GM19328 (cell line): Measurements from ENCODE around the gene CCDC78.

Experiments used
- ATAC-seq: cut with Tn5 transposase; IDR thresholded peaks from one replicate; pipeline ENCODE4 v1.9.1; 2021; ENCODE audit warnings: mild to moderate bottlenecking, moderate library complexity; ENCODE audit not compliant: unreplicated experiment

Gene CCDC78

DNA sequence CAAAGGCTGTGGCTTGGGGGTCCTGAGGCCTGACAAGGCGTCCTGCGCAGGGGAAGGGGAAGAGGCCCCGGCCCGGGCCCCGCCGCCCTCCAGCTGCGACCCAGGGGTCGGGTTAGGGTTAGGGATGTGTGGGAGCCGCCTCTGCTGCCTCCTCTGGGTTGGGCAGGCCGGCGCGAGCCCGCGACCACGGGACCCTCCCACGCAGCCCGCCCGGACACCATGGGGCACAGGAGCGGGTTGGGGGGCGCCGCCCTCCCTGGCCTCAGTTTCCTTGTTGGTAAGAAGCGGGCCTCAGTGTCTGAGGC lies 14.2 kb upstream of the CCDC78 start:
- no peak for ATAC-seq

DNA sequence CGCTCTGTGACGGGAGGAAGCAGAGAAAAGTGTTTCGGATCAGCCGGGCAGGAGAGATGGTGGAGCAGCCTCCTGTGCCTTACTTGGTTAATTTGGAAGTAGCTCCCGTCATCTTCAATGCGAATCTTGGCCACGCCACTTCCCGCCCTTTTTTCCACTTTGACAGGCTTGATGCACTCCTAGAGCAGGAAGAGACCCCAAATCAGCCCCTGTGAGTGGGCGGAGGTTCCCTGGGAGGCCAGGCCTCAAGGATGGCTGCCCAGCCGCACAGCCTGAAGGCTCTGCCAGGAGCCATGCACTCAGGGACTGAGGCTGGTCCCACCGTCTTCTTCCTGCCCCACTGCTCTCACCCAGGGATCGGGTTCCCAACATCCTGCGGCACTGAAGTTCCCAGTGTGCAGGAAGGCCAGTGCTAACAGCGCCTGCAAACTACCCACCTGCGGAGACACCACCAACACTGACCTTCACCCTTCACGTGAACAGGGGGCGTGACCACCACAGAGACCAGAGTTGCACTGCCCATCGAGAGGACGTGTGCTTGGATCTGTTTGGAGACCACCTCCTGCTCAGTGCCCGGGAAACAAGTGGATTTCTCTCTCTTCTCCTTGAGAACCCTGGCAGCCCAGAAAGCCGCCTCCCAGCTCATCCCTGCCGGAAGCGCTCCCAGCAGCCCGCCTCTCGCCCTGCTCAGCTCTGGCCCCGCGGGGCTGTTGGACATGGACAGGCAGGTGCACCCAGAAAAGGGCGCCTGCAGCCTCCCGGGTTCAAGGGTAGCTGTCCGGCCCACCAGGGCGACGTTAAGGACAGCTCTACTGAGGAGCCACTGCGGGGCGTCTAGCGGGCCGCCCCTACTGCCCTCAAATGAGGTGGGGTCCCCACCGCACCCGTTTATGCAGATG lies 13.6 kb upstream of the CCDC78 start:
- no peak for ATAC-seq

DNA sequence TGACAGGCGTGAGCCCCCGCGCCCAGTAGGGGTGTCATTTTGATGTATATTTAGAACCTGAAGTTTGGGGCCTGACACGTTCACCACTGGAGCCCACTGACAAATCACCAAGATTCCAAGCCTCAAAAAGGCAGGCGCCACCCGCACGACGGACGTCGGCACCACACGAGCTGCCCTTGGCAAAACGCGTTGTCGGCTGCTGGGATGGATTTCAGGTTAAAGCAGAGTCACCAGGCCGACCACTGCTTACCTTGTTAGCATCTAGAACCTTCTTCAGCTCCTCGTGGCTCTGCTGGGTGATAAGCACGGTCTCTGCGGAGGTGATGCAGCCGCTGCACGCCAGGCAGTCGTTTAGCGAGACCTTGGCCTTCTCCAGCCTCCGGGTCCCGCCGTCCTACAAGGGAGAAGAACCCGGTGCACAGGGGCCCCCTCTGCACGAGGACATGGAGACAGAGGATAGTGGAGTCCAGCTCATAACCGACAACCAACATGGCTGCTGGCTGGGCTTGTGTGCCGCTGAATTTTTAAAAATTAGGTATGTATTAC lies 10.8 kb upstream of the CCDC78 start:
- no peak for ATAC-seq

DNA sequence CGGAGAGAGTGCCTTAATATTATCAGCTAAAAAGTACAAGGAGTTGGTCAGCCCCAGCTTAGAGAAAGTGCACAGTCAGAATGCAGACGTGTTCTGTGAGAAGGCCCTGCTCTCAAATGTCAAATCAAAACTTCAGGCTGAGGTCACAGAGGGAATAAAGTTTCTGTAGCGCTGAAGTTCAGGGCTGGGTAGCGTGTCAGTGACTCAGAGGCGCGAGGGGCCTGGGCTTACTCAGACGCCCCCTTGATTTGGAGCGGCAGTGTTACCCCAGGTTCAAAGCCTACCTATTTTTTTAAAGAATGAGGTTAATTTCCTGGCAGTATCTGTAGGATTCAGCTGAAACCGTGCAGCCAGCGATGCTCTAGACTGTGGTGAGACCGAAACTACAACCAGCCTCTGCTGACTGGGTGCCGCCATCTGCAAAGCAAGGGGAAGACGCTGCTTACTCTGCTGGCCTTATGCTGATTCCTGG lies 9.8 kb upstream of the CCDC78 start:
- no peak for ATAC-seq

DNA sequence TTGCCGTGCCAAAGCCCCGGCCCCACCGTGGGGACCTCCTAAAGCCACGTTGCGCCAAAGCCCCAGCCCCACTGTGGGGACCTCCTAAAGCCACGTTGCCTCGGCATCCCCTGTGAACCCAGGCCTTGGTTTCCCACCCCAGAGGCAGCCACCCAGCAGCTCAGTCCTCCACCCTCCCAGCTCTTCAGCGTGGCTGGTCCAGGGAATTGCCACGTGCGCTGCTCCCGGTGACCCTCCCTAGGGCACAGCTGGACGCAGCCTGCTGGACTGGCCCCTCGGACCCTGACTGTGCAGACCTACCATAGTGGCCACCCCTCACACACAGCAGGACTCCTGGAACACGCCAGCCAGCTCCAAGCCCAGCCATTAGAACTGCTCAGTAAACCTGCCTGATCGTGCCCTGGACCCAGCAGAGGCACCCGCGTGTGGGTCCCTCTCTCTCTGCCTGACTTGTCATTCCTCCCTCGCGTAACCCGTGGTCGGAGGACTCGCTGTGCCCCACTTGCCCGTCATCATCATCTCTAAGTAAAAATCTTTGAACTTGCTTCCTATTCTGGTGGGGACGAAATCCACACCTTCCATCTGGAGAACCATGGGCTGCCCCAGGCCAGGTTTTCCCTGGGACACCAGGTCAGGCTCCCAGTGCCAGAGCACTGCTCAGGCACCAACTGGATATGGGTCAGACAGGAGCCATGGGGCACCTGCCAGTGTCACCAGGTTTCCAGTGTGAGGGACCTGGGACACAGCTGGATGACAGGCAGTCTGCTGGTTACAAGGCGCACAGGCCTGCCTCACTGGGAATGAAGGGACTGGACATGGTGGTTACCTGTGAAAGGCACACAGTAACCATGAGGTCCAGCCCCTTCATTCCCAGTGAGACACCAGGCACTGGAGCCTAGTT lies 9.0 kb upstream of the CCDC78 start:
- ATAC-seq, result no peak

DNA sequence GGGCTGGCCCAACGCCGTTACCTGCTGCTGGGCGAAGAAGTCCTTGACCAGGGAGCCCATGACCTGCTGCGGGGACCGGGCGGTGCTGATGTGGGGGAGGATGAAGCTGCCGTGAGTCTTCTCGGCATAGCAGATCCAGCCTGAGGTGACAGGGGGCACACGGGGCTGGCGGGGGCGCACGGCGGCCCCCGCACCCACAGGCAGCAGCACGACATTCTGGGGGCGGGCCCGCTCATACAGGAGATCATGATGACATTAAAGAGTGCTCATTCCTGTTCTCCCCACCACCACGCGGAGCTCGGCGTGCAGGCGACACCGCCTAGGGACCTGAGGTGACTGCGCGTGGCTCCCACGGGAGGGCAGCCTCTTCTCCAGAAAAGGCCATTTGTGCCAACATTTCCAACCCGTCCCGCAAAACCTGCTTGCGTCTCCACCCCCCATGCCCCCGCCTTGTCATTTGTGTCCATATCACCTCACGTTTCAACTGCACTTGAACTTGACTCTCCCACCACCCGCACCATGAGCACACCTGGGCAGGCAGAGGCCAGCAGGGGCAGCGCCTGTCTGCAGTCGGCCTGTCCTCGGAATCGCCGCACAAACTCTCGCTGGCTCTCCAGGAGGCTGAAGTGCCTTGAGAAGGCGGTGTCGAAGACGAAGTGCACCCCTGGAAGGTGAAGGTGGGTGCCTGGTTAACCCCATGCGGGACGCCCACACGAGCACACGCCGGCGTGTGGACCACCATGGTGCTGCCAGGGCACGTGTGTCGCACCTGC lies 8.2 kb upstream of the CCDC78 start:
- ATAC-seq, result no peak

DNA sequence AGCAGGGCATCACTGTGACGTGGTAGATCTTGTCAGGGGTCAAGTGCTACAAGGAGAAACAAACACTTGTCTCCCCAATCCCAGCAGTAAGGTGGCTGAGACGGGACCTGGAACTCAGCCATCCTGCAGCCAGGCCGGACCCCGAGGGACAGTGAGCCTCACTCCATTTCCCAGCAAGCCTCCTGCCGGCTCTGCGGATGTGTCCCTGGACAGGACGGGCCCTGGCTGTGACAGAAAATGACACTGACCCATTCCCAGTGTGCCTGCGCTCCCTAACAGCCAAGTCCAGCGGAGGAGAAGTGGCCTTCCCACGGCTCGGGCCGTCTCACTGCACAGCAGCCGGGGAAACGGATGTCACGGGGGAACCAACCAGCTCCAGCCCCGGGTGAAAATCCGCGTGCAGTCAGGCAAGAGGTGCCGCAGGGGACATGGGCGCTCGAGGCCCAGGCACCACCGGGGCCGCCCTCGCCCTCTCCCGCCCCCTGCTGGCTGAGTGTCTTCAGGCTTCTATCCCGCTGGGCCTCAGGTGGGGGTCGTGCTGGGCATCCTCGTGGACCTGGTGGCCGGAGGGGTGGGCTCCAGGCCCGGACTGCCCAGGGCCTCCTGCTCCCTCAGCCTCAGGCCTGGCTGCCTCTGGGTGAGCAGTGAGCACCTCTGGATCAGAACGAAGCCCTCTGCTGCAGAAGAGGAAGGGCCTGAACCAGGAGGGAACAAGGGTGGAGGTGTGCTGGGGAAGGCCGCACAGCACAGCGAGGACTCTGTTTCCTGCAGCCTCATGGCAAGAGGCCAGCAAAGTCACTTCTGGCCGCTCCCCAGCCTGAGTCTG lies 7.4 kb upstream of the CCDC78 start:
- no peak for ATAC-seq

DNA sequence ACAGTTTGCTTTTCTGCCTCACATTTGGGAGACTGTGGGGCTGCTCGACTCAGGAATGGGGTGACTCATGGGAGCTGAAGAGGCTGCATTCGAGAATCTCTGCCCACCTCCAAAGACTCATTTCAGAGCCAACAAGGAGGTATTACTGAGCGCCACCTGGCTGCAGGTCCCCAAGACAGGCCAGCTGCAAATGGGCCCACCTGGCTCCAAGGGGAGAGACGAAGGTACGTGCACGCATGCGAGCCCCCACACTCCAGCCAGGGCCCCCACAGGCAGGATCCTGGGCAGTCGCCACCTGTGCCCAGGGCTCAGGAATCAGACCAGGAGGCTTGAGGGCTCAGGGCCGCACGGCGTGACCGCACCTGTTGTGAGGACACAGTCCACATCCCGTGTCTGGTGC lies 6.7 kb upstream of the CCDC78 start:
- no peak for ATAC-seq

DNA sequence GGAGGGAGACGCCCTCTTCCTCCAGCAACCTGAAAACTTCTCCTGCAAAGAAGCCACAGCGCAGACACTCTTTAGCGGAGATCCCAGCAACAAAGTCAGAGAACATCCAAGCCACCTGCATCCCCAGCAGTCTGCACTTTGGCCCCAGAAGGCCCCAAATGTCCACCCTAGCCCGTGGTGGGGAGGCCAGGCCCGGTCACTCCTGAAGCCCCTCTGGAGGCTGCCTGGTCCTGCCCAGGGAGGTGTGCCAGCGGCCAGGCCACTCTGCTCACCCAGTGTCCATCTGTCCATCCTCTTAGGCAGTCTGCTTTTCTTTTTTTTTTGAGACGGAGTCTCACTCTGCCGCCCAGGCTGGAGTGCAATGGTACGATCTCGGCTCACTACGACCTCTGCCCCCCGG lies 6.1 kb upstream of the CCDC78 start:
- ATAC-seq, result no peak

DNA sequence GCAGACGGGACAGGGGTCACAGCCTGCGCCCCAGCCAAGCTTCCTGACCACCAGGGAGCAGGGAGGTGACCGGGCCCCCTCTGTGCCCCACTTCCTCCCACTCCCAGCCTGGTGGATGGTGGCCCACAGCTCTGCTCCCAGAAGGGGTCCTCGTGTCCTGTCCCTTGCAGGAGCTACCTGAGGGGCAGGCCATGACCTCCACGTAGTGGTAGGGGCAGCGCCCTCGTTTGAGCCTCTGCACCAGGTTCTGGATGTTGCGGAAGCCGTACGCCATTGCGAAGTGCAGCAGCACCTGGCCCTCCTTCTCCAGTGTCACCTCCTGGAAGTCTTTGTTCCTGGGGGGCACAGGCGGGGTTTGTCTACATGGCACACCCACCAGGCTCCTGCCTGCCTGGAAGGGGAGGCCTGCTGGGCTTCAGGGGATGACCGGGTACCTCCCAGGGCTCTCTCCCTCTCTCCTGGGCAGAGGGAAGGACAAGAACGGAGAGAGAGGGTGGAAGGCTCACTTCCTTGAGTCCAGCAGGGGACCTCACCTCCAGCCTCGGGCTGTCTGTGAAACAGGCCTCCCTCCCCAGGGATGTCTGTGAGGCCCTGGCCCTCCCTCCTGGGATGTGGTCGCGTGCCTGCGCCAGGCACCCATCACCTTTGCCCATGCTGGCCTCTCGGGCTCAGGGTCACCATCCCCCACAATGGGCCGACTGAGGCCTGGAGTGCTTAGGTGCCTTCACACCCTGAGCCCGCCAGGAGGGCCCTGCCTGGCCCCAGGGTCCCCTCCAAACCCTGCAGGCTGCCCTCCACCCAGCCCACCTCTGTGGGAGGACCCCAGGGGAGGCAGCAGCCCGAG lies 4.6 kb upstream of the CCDC78 start:
- no peak for ATAC-seq

DNA sequence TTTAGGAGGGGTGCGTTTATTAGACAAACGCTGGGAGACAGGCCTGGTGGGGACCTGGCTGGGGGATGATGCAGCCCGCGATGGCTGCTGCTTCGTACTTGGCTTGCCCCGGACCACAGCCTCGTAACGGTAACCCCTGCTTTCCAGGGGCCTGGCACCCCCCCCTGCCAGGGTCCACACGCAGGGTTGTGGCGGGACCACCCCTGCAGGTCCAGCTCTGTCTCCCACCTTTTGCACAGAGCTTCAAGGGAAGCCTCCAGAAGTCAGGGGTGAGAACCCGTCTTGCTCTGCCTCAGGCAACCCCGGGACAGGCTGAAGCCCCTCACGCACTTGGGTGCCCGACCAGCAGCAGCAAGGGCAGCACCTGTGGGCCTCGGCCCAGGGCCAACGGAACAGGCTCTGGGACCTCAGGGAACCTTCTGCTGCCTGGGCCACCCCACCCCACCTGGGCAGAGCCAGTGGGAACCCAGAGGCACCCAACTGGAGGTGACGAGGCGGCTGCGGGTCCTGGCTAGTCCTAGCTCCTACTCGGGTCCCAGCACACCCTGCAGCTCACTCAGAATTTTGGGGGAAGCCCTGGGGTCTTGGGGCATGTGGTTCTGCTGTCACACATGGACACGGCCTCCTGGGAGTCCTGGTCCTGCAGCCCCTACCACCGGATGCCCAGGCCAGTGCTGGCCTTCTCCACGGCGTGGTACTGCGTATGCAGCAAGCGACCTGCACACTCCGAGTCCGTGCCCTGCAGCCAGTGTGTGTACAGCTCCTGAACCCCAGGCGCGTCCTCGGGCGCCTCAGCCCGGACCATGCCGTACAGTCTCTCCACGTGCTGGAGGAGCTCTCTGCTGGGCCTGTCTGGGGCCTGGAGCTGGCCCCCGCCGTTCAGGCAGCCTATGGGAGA lies 3.8 kb upstream of the CCDC78 start:
- no peak for ATAC-seq

DNA sequence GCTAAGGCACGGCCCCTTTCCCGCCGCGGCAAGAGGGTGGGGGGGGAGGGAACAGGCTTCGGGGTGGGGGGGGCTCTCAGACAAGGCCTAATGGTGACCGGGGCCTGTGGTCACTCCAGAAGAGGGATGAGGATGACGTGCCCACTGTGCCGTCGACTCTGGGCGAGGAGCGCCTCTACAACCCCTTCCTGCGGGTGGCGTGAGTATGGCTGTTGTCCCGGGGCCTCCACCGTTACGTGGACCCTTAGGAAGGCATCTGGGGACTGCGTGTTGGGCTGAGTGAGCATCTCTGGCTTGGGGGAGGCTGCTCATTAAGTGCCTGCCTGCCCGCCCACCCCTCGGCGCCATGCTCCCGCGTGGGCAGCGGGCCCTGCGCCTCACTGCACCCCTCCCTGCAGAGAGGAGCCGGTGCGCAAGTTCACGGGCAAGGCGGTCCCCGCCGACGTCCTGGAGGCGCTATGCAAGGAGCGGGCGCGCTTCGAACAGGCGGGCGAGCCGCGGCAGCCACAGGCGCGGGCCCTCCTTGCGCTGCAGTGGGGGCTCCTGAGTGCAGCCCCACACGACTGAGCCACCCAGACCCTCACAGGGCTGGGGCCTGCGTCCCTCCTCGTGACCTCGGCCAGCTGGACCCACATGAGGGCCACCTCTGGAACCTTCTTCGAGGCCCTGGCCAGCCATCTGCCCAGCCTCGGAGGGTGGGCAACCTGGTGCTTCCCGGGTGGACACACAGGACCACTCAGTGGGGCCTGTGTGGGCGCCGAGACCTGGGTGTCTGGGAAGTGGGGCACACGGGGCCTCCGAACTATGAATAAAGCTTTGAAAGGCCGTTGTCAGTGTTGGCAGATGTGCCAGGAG lies 2.9 kb upstream of the CCDC78 start:
- ATAC-seq, result no peak

DNA sequence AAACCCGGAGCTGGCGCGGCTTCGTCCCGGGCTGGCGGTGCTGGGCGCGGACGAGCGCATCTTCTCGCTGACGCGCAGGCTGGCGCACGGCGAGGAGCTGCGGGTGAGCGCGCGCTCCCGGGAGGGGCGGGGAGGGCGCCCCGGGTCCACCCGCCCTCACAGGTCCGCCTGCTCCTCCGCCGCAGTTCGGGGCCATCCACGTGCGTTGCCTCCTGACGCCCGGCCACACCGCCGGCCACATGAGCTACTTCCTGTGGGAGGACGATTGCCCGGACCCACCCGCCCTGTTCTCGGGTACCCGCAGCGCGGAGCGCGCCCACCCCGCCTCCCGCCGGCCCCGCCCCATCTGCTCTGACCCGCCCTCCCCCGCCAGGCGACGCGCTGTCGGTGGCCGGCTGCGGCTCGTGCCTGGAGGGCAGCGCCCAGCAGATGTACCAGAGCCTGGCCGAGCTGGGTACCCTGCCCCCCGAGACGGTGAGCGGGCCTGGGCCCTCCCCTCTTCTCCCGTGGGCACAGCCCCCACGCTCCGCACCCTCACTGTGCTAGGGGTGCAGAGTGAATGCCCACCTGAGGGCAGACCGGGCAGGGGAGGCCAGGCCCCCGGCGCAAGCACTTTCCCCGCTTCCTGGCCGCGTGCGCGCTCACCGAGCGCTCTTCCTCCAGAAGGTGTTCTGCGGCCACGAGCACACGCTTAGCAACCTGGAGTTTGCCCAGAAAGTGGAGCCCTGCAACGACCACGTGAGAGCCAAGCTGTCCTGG lies 2.1 kb upstream of the CCDC78 start:
- no peak for ATAC-seq

DNA sequence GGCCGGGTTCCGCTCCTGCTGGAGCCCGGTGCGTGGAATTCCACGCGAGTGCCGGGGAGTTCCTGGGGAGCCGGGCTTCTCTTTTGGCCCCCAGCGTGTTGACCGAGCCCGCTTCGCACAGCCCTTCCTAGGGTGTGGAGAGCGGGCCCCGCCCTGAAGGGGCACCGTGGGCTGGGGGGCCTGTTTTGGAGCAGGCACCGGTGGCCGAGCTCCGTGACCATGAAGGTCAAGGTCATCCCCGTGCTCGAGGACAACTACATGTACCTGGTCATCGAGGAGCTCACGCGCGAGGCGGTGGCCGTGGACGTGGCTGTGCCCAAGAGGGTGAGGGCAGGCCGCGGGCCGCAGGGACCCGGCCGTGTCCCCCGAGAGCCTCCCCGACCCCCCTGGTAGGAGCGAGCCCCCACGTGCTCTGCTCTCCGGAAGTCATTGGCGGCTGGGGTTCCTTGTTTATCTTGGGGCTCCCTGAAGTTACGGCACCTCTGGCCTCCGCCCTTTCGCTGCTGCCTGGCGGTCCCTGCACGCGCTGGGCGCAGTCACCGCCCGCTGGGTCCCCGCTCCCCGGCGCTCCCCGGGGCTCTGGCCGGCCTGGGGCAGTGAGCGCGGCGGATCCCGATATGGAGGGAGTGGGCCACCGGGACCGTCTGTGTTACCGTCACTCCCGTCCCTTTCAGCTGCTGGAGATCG lies 1.2 kb upstream of the CCDC78 start:
- ATAC-seq, result no peak

DNA sequence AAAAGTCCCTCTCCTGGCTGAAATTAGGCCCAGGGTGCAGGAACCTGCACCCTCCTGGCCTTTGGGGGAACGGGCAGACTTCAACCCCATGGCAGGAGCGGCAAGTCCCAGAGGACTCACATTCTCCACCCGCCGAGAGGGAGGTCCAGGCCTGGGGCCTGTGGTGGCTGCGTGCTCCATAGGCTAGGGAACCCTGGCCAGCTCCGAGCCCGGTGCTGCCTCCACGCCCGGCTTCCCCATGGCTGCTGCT lies 130 bp downstream of the CCDC78 start:
- ATAC-seq, result no peak

DNA sequence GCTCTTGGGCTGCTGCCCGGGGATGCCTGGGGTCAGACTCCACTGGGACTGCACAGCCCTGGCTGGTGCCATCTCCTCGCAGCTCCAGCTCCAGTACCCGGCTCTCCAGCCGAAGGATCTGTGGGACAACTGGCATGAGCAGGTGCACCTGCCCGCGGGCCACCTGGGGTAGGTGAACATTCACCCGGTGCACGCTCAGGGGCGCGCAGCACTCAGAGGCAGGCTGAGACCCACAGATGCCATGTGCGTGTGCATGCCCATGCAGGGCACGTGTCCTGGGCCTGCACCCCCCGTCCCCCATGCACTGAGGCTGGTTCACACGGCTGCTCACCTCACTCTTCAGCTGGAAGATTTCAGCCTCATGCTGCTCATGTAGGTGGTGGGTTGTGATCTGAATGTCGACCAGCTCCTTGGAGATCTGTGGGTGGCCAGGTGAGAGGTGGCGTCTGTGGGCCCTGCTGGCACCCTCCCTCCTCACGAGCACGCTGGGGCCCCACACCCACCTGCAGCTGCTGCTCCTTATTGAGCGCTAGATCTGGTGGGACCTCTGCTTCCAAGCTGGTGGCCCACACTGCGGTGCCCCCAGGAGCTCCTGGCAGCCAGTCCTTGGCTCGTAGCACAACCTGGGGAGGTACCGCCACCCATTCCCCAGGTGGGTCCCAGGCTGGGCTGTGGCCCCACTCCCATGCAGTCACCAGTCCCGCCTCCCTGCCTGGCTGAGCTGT lies 618 bp downstream of the CCDC78 start:
- no peak for ATAC-seq
